ENCODE results near the gene TMPRSS4.

Gene TMPRSS4

GRCh38 chr11:118105657-118106305 is 28.9 kb downstream of the TMPRSS4 start:
- DNase-seq (ENCODE audit: low spot score), result no peak

GRCh38 chr11:118106789-118107335 is 30.0 kb downstream of the TMPRSS4 start:
- DNase-seq (ENCODE audit: low spot score), result no peak

- no peak for DNase-seq (ENCODE audit: low spot score)
Observed at GRCh38 chr11:118108513-118108912, 31.6 kb downstream of the TMPRSS4 start.

GRCh38 chr11:118109231-118109630 is 32.4 kb downstream of the TMPRSS4 start:
- DNase-seq (ENCODE audit: low spot score), result no peak

- no peak for DNase-seq (ENCODE audit: low spot score)
Observed at GRCh38 chr11:118111019-118111743, 34.3 kb downstream of the TMPRSS4 start.

- DNase-seq (ENCODE audit: low spot score), result no peak
Observed at GRCh38 chr11:118111744-118112035, 34.8 kb downstream of the TMPRSS4 start.

- DNase-seq (ENCODE audit: low spot score), result no peak
Observed at GRCh38 chr11:118112711-118113430, 36.0 kb downstream of the TMPRSS4 start.

- no peak for DNase-seq (ENCODE audit: low spot score)
Observed at GRCh38 chr11:118114266-118114665, 37.4 kb downstream of the TMPRSS4 start.

GRCh38 chr11:118115048-118115447 is 38.2 kb downstream of the TMPRSS4 start:
- no peak for DNase-seq (ENCODE audit: low spot score)

- no peak for DNase-seq (ENCODE audit: low spot score)
Observed at GRCh38 chr11:118117790-118118601, 41.1 kb downstream of the TMPRSS4 start.

GRCh38 chr11:118120793-118121192 is 43.9 kb downstream of the TMPRSS4 start:
- DNase-seq (ENCODE audit: low spot score), result no peak

- no peak for DNase-seq (ENCODE audit: low spot score)
Observed at GRCh38 chr11:118124929-118125535, 48.2 kb downstream of the TMPRSS4 start.

GRCh38 chr11:118126082-118126838 is 49.4 kb downstream of the TMPRSS4 start:
- no peak for DNase-seq (ENCODE audit: low spot score)

- DNase-seq (ENCODE audit: low spot score), result no peak
Observed at GRCh38 chr11:118128310-118128709, 51.4 kb downstream of the TMPRSS4 start.

- DNase-seq (ENCODE audit: low spot score), result no peak
Observed at GRCh38 chr11:118128721-118129470, 52.0 kb downstream of the TMPRSS4 start.

GRCh38 chr11:118129471-118130172 is 52.7 kb downstream of the TMPRSS4 start:
- DNase-seq (ENCODE audit: low spot score), result no peak

GRCh38 chr11:118132385-118133151 is 55.7 kb downstream of the TMPRSS4 start:
- DNase-seq (ENCODE audit: low spot score), result no peak

GRCh38 chr11:118133816-118134215 is 56.9 kb downstream of the TMPRSS4 start:
- DNase-seq (ENCODE audit: low spot score), result no peak
